Ovary (tissue), 9 donors: ENCODE results near the gene ADAMTS5. TPM values are rescaled to one million over a fixed set of nuclear protein-coding genes. Genes with fewer than 3 reads are reported as not detected.

ENCODE experiments used
- DNase-seq, 5 donors: peaks; one replicate each; pipeline ENCODE4 v3.0.0-alpha.2; 2019 to 2020
- H3K27ac ChIP-seq, 2 donors: fragments of 200-600 bp; one replicate each; pipeline versions ENCODE4 v1.5.1 to v1.8.0; 2019 to 2022
- H3K27me3 ChIP-seq: fragments of 200-600 bp; one replicate; pipeline ENCODE4 v1.8.0; 2022
- H3K36me3 ChIP-seq: fragments of 200-600 bp; sonication (generic); one replicate; pipeline ENCODE4 v1.5.1; 2019
- H3K4me1 ChIP-seq: one replicate; pipeline ENCODE4 v1.8.1; 2013; ENCODE audit warnings: mild to moderate bottlenecking, moderate library complexity; ENCODE audit not compliant: insufficient read depth
- H3K4me3 ChIP-seq: fragments of 200-600 bp; sonication (generic); one replicate; pipeline ENCODE4 v1.5.1; 2017
- H3K9me3 ChIP-seq, 2 donors: fragments of 200-600 bp in 1 of 2; sonication (generic) in 1 of 2; one replicate each; pipeline versions ENCODE4 v1.5.1 to v1.8.1; 2013 to 2019; ENCODE audit warnings: mild to moderate bottlenecking in 1 of 2, moderate library complexity in 1 of 2
- EP300 ChIP-seq: sonication (generic); formaldehyde crosslinking; IDR thresholded peaks from one replicate; pipeline ENCODE4 v1.6.1; 2017; ENCODE audit warnings: antibody characterized with exemption
- POLR2A ChIP-seq: fragments of 450-650 bp; IDR thresholded peaks from one replicate; pipeline ENCODE4 v1.6.1; 2017; ENCODE audit warnings: antibody characterized with exemption, mild to moderate bottlenecking, moderate library complexity
- WGBS, 3 donors: extraction: QIAGEN DNeasy Blood & Tissue Kit in 1 of 3; methylation state at CpG; one replicate each; pipeline versions ENCODE4 v1.1.5 to v1.1.7; 2013 to 2017; 5-methylcytosine and 5-hydroxymethylcytosine counted together
- intact Hi-C, 4 donors: fragments of 100-400 bp; cut with DNase I; formaldehyde crosslinking; loops; one replicate each; pipeline versions ENCODE4 v1.11.0 to v1.15.1; 2022 to 2023
- microRNA-seq, 3 donors: library from miRNA; unstranded; fragments of <30 nt; microRNA quantifications; one replicate each; pipeline versions ENCODE4 to v1.2.0, GENCODE V29; 2019 to 2020
- polyA plus RNA-seq, 2 donors: library from polyadenylated mRNA; stranded (reverse); fragments of 200-250 nt in 1 of 2; fragments of 350-450 nt in 1 of 2; fragmentation: Illumina TruSeq in 1 of 2; extraction: RNeasy Lipid Tissue Mini Kit (QIAGEN cat#74804) in 1 of 2; gene quantifications; one replicate each; pipeline ENCODE4 v1.2.3, GENCODE V29; 2013 to 2014
- small RNA-seq: library from RNA; depleted of rRNA; stranded (forward); fragments of <200 nt; gene quantifications from one replicate; pipeline ENCODE3, GENCODE V24; 2016
- total RNA-seq, 7 donors: library from RNA; depleted of rRNA in 2 of 7; stranded (reverse); fragments of >200 nt in 2 of 7; fragmentation: NEBNext Ultra II Directional in 3 of 7; extraction: Animal tissue kit (Norgen Biotek cat#: 25700) in 3 of 7; gene quantifications; one replicate each; pipeline versions ENCODE4 v1.1.0 to v1.2.4, GENCODE V29; 2016 to 2023
- TF ChIP-seq, protein P1 (sequence below), 3 donors: fragments of 450-650 bp in 2 of 3; fragments of 200-600 bp in 1 of 3; IDR thresholded peaks; one replicate each; pipeline versions ENCODE4 v1.5.1 to v1.8.0; 2016 to 2022; ENCODE audit warnings: antibody characterized with exemption in 3 of 3, mild to moderate bottlenecking in 1 of 3
- donor health status: DM: no; HTN: no; CAD: no; lungs with moderate emphysema.
- donor health status: DM: no; HTN: no; CAD: no.
- donor health status: Bipolar disorder and iron deficiency.
- donor health status: DM: yes; HTN: yes; CAD: no.
- donor health status: DM: no; HTN: no; CAD: no.
- donor health status: DM: yes; HTN: yes; CAD: no.

Gene ADAMTS5
- total and polyA plus RNA-seq, 9 donors = 9.2 to 37.3 (median 21.0) TPM

DNA sequence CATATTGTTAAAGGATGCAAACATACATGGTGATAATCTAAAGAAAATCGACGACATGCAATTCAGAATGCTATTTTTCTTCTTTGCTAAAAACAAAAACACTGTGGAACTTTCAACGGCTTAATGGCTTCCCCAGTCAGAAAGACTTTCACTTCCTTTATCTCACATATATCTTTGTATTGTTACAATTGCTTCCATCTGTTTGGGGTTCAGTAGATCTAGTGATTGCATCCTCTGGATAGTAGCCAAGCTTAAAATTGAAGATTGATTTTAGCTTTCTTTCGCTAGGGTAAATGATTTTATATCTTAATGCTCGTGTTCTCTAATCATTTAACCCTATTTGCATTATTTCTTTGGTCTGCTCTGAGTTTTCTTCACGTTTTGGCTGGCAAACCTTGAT lies 89.9 kb downstream of the ADAMTS5 start:
- Histone ChIP-seq H3K36me3 (no peaks in the 10 kb centered on the region), H3K4me3 (no peak overlapping the region), H3K27me3 (no peaks in the 10 kb centered on the region), H3K27ac (no peak overlapping the region), H3K9me3 (no peaks in the 10 kb centered on the region), H3K4me1 (no peaks in the 10 kb centered on the region)
- 83 to 88% (median 85%) methylated on average over 6 of the region's 6 CpGs for WGBS, 3 donors
- TF ChIP-seq, protein P1, sequence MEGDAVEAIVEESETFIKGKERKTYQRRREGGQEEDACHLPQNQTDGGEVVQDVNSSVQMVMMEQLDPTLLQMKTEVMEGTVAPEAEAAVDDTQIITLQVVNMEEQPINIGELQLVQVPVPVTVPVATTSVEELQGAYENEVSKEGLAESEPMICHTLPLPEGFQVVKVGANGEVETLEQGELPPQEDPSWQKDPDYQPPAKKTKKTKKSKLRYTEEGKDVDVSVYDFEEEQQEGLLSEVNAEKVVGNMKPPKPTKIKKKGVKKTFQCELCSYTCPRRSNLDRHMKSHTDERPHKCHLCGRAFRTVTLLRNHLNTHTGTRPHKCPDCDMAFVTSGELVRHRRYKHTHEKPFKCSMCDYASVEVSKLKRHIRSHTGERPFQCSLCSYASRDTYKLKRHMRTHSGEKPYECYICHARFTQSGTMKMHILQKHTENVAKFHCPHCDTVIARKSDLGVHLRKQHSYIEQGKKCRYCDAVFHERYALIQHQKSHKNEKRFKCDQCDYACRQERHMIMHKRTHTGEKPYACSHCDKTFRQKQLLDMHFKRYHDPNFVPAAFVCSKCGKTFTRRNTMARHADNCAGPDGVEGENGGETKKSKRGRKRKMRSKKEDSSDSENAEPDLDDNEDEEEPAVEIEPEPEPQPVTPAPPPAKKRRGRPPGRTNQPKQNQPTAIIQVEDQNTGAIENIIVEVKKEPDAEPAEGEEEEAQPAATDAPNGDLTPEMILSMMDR (IDR thresholded peaks at IDR 0.05) = no peak
- TF ChIP-seq POLR2A = no peak
- no peak for TF ChIP-seq EP300
- intact Hi-C loops = no loop called here
- DNase-seq = no peak

DNA sequence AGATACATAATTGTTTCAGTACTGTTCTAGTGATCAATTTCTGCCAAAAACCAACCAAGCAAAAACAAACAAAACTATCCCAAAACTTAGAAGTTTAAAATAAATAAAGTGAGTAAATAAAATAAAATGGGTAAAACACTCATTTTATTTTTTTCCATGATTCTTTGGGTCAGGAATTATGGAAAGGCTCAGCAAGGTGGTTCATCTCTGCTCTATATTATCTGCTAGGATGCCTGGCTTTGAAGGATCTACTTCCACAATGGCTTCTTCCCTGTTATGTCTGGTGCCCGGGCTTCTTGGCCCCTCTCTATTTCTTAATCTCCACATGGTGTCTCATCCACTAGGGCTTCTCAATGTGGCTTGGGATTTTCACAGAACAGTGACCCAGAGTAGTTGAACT lies 92.5 kb downstream of the ADAMTS5 start:
- no peak for DNase-seq
- intact Hi-C loops = no loop called here

More for the DNA sequence above, 92.5 kb downstream of the ADAMTS5 start:
- TF ChIP-seq, protein P1 (IDR thresholded peaks at IDR 0.05) = no peak
- TF ChIP-seq EP300 (no peak), POLR2A (no peak)
- Histone ChIP-seq H3K9me3 (no peaks in the 10 kb centered on the region), H3K27me3 (no peaks in the 10 kb centered on the region), H3K4me3 (no peak overlapping the region), H3K4me1 (no peaks in the 10 kb centered on the region), H3K36me3 (no peaks in the 10 kb centered on the region), H3K27ac (no peak overlapping the region)
- 92 to 96% (median 93%) methylated on average over 1 of the region's 1 CpG for WGBS, 3 donors

Small RNAs within 50 kb of the gene (microRNA-seq; reads per million reads assigned to microRNA genes)
- gene MIR4759 = 0 reads per million in 3 donors

Small RNAs within 50 kb of the gene (small RNA-seq; reads per million reads assigned to genes)
- gene MIR4759 = not detected

Other genes with a start within 250 kb of the ADAMTS5 start
- gene ADAMTS1, start 121.7 kb downstream of the ADAMTS5 start, total RNA-seq = 100 to 1,000 TPM; 212 to 532 (median 297) TPM
- gene ADAMTS1, start 121.7 kb downstream of the ADAMTS5 start, polyA plus RNA-seq = 100 to 1,000 TPM in 1 of 2 donors, 10 to 100 TPM in 1; 93.7 to 155 TPM